HepG2 (cell line): ENCODE data around the gene TM4SF5. TPM values are rescaled to one million over a fixed set of nuclear protein-coding genes. Genes with fewer than 3 reads are reported as not detected.
A peak's percentile ranks its signal among the peaks of the same experiment; 100 is the strongest.

Source experiments
- CCDC6 ChIP-seq: sonication (generic); formaldehyde crosslinking; IDR thresholded peaks from 2 replicates; pipeline ENCODE4 v1.8.1; 2022; ENCODE audit warnings: mild to moderate bottlenecking, missing genetic modification reagents, moderate library complexity
- ESRRA ChIP-seq: sonication (generic); formaldehyde crosslinking; IDR thresholded peaks from 2 replicates; pipeline ENCODE4 v1.5.1; 2020; ENCODE audit warnings: mild to moderate bottlenecking, low read depth, missing genetic modification reagents
- HMG20A ChIP-seq: IDR thresholded peaks from 2 replicates; pipeline ENCODE4 v1.6.1; 2016; ENCODE audit warnings: borderline replicate concordance
- MAZ ChIP-seq, 2 experiments: sonication (generic) in 1 of 2; formaldehyde crosslinking in 1 of 2; IDR thresholded peaks; 2 replicates each; pipeline versions ENCODE4 v1.5.0 to v1.6.1; 2012 to 2020; ENCODE audit warnings: low read depth in 2 of 2, mild to moderate bottlenecking in 2 of 2, borderline replicate concordance in 1 of 2, improper control_type of control experiment in 1 of 2, low read length in 1 of 2, missing genetic modification reagents in 1 of 2, moderate library complexity in 1 of 2
- NFIB ChIP-seq: sonication (generic); formaldehyde crosslinking; IDR thresholded peaks from 2 replicates; pipeline ENCODE4 v1.9.0; 2021; ENCODE audit warnings: missing genetic modification reagents, mild to moderate bottlenecking, borderline replicate concordance
- POLR2AphosphoS5 ChIP-seq: IDR thresholded peaks from 2 replicates; pipeline ENCODE4 v1.6.1; 2012; ENCODE audit warnings: low read depth, low read length
- PPARG ChIP-seq: conservative IDR thresholded peaks from 2 replicates; pipeline ENCODE4 v1.6.1; 2016; ENCODE audit warnings: missing biosample characterization, missing genetic modification reagents
- SAP130 ChIP-seq: IDR thresholded peaks from 2 replicates; pipeline ENCODE4 v1.6.1; 2016; ENCODE audit warnings: low read depth
- SP5 ChIP-seq: IDR thresholded peaks from 2 replicates; pipeline ENCODE4 v1.6.1; 2016; ENCODE audit warnings: low read depth, borderline replicate concordance
- TGIF2 ChIP-seq: IDR thresholded peaks from 2 replicates; pipeline ENCODE4 v1.6.1; 2016; ENCODE audit warnings: control low read depth, missing compliant biosample characterization
- ZBTB38 ChIP-seq: sonication (generic); formaldehyde crosslinking; IDR thresholded peaks from 2 replicates; pipeline ENCODE4 v1.5.1; 2020; ENCODE audit warnings: mild to moderate bottlenecking, missing genetic modification reagents
- ZBTB7B ChIP-seq: sonication (generic); formaldehyde crosslinking; IDR thresholded peaks from 2 replicates; pipeline ENCODE4 v1.4.0; 2020; ENCODE audit warnings: missing genetic modification reagents
- ZNF556 ChIP-seq: sonication (generic); formaldehyde crosslinking; IDR thresholded peaks from 2 replicates; pipeline ENCODE4 v1.4.0; 2020; ENCODE audit warnings: mild to moderate bottlenecking, missing genetic modification reagents, borderline replicate concordance
- ZNF558 ChIP-seq: sonication (generic); formaldehyde crosslinking; IDR thresholded peaks from 2 replicates; pipeline ENCODE4 v1.9.0; 2022; ENCODE audit warnings: mild to moderate bottlenecking, missing genetic modification reagents, borderline replicate concordance
- ZNF615 ChIP-seq: sonication (generic); formaldehyde crosslinking; IDR thresholded peaks from 2 replicates; pipeline ENCODE4 v1.5.0; 2020; ENCODE audit warnings: mild to moderate bottlenecking, missing genetic modification reagents, borderline replicate concordance
- polyA plus RNA-seq, 8 experiments: library from polyadenylated mRNA; depleted of rRNA in 3 of 8; stranded (reverse) in 7 of 8; unstranded in 1 of 8; fragments of >200 nt; fragmentation: Illumina TruSeq in 4 of 8; extraction: Trizol in 4 of 8; gene quantifications; 2 replicates each; pipeline versions ENCODE4 v1.2.1 to v1.2.3, GENCODE V29; 2011 to 2016; ENCODE audit warnings: low read depth in 4 of 8, missing spikeins in 1 of 8, mixed read lengths in 1 of 8; ENCODE audit not compliant: insufficient read depth in 1 of 8
- total RNA-seq, 5 experiments: library from RNA; depleted of rRNA; stranded (reverse); fragments of >200 nt; fragmentation: Illumina TruSeq; extraction: Trizol; gene quantifications; 2 replicates each; pipeline ENCODE4 v1.2.3, GENCODE V29; 2016; ENCODE audit warnings: low read depth in 1 of 5
- TF ChIP-seq, protein P1 (sequence below): sonication (generic); formaldehyde crosslinking; IDR thresholded peaks from 2 replicates; pipeline ENCODE4 v1.4.0; 2020; ENCODE audit warnings: missing genetic modification reagents
- TF ChIP-seq, protein P2 (sequence below): sonication (generic); formaldehyde crosslinking; IDR thresholded peaks from 2 replicates; pipeline ENCODE4 v1.4.0; 2020; ENCODE audit warnings: mild to moderate bottlenecking, missing genetic modification reagents
- TF ChIP-seq, protein P3 (sequence below): sonication (generic); formaldehyde crosslinking; IDR thresholded peaks from 2 replicates; pipeline ENCODE4 v1.4.0; 2020; ENCODE audit warnings: missing genetic modification reagents, borderline replicate concordance

TM4SF5 gene
- total and polyA plus RNA-seq, 2 of the 13 experiments (the other 11 are each of a cell fraction or from before 2014, with no cell fraction given) = 30.1 to 126 TPM

DNA sequence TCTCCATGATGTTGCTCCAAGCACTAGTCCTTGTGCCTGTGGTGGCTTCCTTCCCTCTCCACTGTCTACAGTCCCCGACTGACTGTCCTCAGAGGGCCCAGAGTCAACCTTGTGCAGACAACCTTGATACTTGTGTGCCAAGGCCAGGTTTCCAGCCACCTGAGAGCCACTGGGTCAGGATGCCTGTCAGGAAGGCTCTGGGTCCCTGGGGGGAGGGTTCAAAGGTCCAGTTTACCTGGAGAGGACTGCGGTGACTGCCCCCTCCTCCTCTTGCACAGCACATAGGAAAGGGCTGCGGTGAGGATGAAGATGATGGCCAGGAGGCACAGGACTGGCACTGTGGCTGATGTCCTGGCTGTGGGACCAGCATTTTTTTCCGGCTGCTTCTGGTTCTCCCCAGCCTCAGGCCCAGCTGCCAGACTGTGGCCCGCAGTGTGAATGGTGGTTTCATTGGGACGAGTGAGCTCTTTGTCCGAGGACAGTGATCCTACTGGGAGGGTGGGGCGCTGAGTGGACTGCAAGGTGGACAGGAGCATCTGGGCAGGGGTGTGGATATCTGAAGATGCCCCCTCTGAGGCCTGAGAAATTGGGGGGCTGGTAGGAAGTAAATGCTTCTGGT lies 36.7 kb upstream of the TM4SF5 start (continued):
- TF ChIP-seq MAZ (IDR thresholded peaks at IDR 0.05; ENCODE audit: borderline replicate concordance, low read depth, low read length) = no peak
- TF ChIP-seq MAZ (CRISPR knock-in tag; IDR thresholded peaks at IDR 0.05; ENCODE audit: low read depth) = 0 out of 2 replicates have a peak, but pooled peaks have one; percentile 51
- TF ChIP-seq ZBTB7B = 0 out of 2 replicates have a peak, but pooled peaks have one; percentile 44
- TF ChIP-seq ZNF556 (CRISPR knock-in tag) = no peak
- 0 out of 2 replicates have a peak, but pooled peaks have one; percentile 14 for TF ChIP-seq SP5 (CRISPR knock-in tag)
- TF ChIP-seq ESRRA (CRISPR knock-in tag) = no peak
- TF ChIP-seq HMG20A = no peak
- peak; percentile 74; the same call in 1 of the 2 replicates for TF ChIP-seq ZBTB38
- TF ChIP-seq CCDC6 (CRISPR knock-in tag) = no peak
- no peak for TF ChIP-seq ZNF615 (CRISPR knock-in tag)
- TF ChIP-seq TGIF2 (CRISPR knock-in tag) = no peak
- no peak for TF ChIP-seq ZNF558 (CRISPR knock-in tag)
- no peak for TF ChIP-seq PPARG (CRISPR knock-in tag)
- TF ChIP-seq, protein P1, sequence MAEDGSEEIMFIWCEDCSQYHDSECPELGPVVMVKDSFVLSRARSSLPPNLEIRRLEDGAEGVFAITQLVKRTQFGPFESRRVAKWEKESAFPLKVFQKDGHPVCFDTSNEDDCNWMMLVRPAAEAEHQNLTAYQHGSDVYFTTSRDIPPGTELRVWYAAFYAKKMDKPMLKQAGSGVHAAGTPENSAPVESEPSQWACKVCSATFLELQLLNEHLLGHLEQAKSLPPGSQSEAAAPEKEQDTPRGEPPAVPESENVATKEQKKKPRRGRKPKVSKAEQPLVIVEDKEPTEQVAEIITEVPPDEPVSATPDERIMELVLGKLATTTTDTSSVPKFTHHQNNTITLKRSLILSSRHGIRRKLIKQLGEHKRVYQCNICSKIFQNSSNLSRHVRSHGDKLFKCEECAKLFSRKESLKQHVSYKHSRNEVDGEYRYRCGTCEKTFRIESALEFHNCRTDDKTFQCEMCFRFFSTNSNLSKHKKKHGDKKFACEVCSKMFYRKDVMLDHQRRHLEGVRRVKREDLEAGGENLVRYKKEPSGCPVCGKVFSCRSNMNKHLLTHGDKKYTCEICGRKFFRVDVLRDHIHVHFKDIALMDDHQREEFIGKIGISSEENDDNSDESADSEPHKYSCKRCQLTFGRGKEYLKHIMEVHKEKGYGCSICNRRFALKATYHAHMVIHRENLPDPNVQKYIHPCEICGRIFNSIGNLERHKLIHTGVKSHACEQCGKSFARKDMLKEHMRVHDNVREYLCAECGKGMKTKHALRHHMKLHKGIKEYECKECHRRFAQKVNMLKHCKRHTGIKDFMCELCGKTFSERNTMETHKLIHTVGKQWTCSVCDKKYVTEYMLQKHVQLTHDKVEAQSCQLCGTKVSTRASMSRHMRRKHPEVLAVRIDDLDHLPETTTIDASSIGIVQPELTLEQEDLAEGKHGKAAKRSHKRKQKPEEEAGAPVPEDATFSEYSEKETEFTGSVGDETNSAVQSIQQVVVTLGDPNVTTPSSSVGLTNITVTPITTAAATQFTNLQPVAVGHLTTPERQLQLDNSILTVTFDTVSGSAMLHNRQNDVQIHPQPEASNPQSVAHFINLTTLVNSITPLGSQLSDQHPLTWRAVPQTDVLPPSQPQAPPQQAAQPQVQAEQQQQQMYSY (CRISPR knock-in tag) = no peak
- TF ChIP-seq NFIB (CRISPR knock-in tag) = no peak
- peak; percentile 64 for TF ChIP-seq SAP130
- peak; percentile 33; the same call in 1 of the 2 replicates for TF ChIP-seq POLR2AphosphoS5
- TF ChIP-seq, protein P2, sequence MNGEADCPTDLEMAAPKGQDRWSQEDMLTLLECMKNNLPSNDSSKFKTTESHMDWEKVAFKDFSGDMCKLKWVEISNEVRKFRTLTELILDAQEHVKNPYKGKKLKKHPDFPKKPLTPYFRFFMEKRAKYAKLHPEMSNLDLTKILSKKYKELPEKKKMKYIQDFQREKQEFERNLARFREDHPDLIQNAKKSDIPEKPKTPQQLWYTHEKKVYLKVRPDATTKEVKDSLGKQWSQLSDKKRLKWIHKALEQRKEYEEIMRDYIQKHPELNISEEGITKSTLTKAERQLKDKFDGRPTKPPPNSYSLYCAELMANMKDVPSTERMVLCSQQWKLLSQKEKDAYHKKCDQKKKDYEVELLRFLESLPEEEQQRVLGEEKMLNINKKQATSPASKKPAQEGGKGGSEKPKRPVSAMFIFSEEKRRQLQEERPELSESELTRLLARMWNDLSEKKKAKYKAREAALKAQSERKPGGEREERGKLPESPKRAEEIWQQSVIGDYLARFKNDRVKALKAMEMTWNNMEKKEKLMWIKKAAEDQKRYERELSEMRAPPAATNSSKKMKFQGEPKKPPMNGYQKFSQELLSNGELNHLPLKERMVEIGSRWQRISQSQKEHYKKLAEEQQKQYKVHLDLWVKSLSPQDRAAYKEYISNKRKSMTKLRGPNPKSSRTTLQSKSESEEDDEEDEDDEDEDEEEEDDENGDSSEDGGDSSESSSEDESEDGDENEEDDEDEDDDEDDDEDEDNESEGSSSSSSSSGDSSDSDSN (CRISPR knock-in tag) = 0 out of 2 replicates have a peak, but pooled peaks have one; percentile 43
- TF ChIP-seq, protein P3, sequence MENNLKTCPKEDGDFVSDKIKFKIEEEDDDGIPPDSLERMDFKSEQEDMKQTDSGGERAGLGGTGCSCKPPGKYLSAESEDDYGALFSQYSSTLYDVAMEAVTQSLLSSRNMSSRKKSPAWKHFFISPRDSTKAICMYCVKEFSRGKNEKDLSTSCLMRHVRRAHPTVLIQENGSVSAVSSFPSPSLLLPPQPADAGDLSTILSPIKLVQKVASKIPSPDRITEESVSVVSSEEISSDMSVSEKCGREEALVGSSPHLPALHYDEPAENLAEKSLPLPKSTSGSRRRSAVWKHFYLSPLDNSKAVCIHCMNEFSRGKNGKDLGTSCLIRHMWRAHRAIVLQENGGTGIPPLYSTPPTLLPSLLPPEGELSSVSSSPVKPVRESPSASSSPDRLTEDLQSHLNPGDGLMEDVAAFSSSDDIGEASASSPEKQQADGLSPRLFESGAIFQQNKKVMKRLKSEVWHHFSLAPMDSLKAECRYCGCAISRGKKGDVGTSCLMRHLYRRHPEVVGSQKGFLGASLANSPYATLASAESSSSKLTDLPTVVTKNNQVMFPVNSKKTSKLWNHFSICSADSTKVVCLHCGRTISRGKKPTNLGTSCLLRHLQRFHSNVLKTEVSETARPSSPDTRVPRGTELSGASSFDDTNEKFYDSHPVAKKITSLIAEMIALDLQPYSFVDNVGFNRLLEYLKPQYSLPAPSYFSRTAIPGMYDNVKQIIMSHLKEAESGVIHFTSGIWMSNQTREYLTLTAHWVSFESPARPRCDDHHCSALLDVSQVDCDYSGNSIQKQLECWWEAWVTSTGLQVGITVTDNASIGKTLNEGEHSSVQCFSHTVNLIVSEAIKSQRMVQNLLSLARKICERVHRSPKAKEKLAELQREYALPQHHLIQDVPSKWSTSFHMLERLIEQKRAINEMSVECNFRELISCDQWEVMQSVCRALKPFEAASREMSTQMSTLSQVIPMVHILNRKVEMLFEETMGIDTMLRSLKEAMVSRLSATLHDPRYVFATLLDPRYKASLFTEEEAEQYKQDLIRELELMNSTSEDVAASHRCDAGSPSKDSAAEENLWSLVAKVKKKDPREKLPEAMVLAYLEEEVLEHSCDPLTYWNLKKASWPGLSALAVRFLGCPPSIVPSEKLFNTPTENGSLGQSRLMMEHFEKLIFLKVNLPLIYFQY = 0 out of 2 replicates have a peak, but pooled peaks have one; percentile 75
